H1 (cell line): ENCODE measurements around the gene ALDOC. TPM values are rescaled to one million over a fixed set of nuclear protein-coding genes. Genes with fewer than 3 reads are reported as not detected.

ENCODE experiments used
- CTCF ChIA-PET: fragments of 300-600 bp; sonication (Branson Sonifier 250); formaldehyde crosslinking; loops from one replicate; lab custom pipeline; 2021; ENCODE audit not compliant: partially characterized antibody; lab: Charles Lee
- POLR2A ChIA-PET: fragments of 300-600 bp; sonication (Branson Sonifier 250); formaldehyde crosslinking; loops from one replicate; lab custom pipeline; 2021; ENCODE audit warnings: inconsistent platforms; ENCODE audit not compliant: partially characterized antibody; lab: Charles Lee
- DNase-seq, 2 experiments: peaks; one replicate each; pipeline versions ENCODE4 v3.0.0 to v3.0.0-alpha.2; 2010 to 2022; ENCODE audit warnings: low spot score in 2 of 2, low read depth in 1 of 2, mixed read lengths in 1 of 2
- FAIRE-seq: peaks from 2 replicates; lab custom pipeline; 2011; peaks lifted over from hg19 to GRCh38; lab: Jason Lieb, UNC
- H2AFZ ChIP-seq: 2 replicates; pipeline ENCODE4 v1.8.1; 2012; ENCODE audit warnings: low read length, inconsistent platforms
- H2AK5ac ChIP-seq: 2 replicates; pipeline ENCODE4 v1.6.1; 2013; ENCODE audit warnings: low read depth, low read length
- H2BK120ac ChIP-seq: replicated peaks from 2 replicates; pipeline ENCODE3; 2013; ENCODE audit warnings: low read depth, low read length, inconsistent platforms
- H2BK12ac ChIP-seq: 2 replicates; pipeline ENCODE4 v1.6.1; 2013; ENCODE audit warnings: low read depth, low read length
- H2BK15ac ChIP-seq: 2 replicates; pipeline ENCODE4 v1.6.1; 2013; ENCODE audit warnings: low read length
- H2BK20ac ChIP-seq: 2 replicates; pipeline ENCODE4 v1.6.1; 2013; ENCODE audit warnings: low read length
- H2BK5ac ChIP-seq: 2 replicates; pipeline ENCODE4 v1.6.1; 2013; ENCODE audit warnings: low read depth, low read length
- H3K14ac ChIP-seq: 2 replicates; pipeline ENCODE4 v1.6.1; 2013; ENCODE audit warnings: inconsistent platforms; ENCODE audit not compliant: insufficient read length
- H3K18ac ChIP-seq: 2 replicates; pipeline ENCODE4 v1.6.1; 2013; ENCODE audit warnings: low read length; ENCODE audit errors: extremely low read depth
- H3K23ac ChIP-seq: 2 replicates; pipeline ENCODE4 v1.6.1; 2013; ENCODE audit warnings: inconsistent platforms; ENCODE audit not compliant: insufficient read length
- H3K23me2 ChIP-seq: 2 replicates; pipeline ENCODE4 v1.6.1; 2013; ENCODE audit warnings: low read depth, low read length
- H3K27ac ChIP-seq: 2 replicates; pipeline ENCODE4 v1.6.1; 2011; ENCODE audit warnings: low read depth, low read length, inconsistent platforms
- H3K27me3 ChIP-seq, 4 experiments: replicated peaks in 1 of 4; 1 replicate in 1 of 4; 2 replicates in 3 of 4; pipeline versions ENCODE4 v1.6.1 to v1.8.1; 2011 to 2013; ENCODE audit warnings: low read length in 3 of 4, mild to moderate bottlenecking in 3 of 4, inconsistent platforms in 2 of 4, mixed read lengths in 2 of 4, moderate library complexity in 1 of 4; ENCODE audit not compliant: control insufficient read depth in 3 of 4, insufficient read depth in 3 of 4; ENCODE audit errors: extremely low read depth in 1 of 4
- H3K36me3 ChIP-seq, 4 experiments: 2 replicates each; pipeline versions ENCODE4 v1.6.1 to v1.8.1; 2011 to 2013; ENCODE audit warnings: mild to moderate bottlenecking in 4 of 4, low read length in 3 of 4, moderate library complexity in 2 of 4, control low read depth in 1 of 4, inconsistent platforms in 1 of 4; ENCODE audit not compliant: insufficient read depth in 4 of 4, control insufficient read depth in 2 of 4
- H3K4ac ChIP-seq: replicated peaks from 2 replicates; pipeline ENCODE3; 2013; ENCODE audit warnings: low read length, low read depth, mixed read lengths, inconsistent platforms; ENCODE audit not compliant: insufficient read length
- H3K4me1 ChIP-seq, 4 experiments: replicated peaks in 1 of 4; 1 replicate in 1 of 4; 2 replicates in 3 of 4; pipeline versions ENCODE4 v1.6.1 to v1.8.1; 2011 to 2013; ENCODE audit warnings: low read length in 3 of 4, inconsistent platforms in 2 of 4, mixed read lengths in 1 of 4; ENCODE audit not compliant: insufficient read depth in 4 of 4, control insufficient read depth in 3 of 4
- H3K4me2 ChIP-seq, 2 experiments: 2 replicates each; pipeline versions ENCODE4 v1.6.1 to v1.8.1; 2011 to 2013; ENCODE audit warnings: low read depth in 2 of 2, low read length in 2 of 2, control low read depth in 1 of 2, inconsistent platforms in 1 of 2, mild to moderate bottlenecking in 1 of 2; ENCODE audit not compliant: insufficient read depth in 1 of 2
- H3K4me3 ChIP-seq, 4 experiments: fragments of 200-600, 300-600 bp in 1 of 4; sonication (generic), shearing (Covaris generic), sonication (Bioruptor Twin) in 1 of 4; 2 replicates each; pipeline versions ENCODE4 v1.5.1 to v1.8.1; 2011 to 2016; ENCODE audit warnings: low read length in 4 of 4, low read depth in 3 of 4, control low read depth in 2 of 4, inconsistent platforms in 2 of 4, mild to moderate bottlenecking in 2 of 4, mixed read lengths in 1 of 4, moderate library complexity in 1 of 4; ENCODE audit not compliant: insufficient read depth in 2 of 4; ENCODE audit errors: extremely low read depth in 1 of 4
- H3K56ac ChIP-seq: replicated peaks from 2 replicates; pipeline ENCODE3; 2013; ENCODE audit warnings: low read depth, mild to moderate bottlenecking, mixed read lengths, low read length, inconsistent platforms; ENCODE audit not compliant: insufficient read length
- H3K79me1 ChIP-seq: 2 replicates; pipeline ENCODE4 v1.6.1; 2013; ENCODE audit warnings: low read depth, low read length, control low read depth
- H3K79me2 ChIP-seq, 2 experiments: 2 replicates each; pipeline versions ENCODE4 v1.6.1 to v1.8.1; 2012 to 2013; ENCODE audit warnings: low read length in 2 of 2, mild to moderate bottlenecking in 2 of 2, inconsistent platforms in 1 of 2; ENCODE audit not compliant: insufficient read depth in 2 of 2, control insufficient read depth in 1 of 2
- H3K9ac ChIP-seq, 4 experiments: replicated peaks in 1 of 4; 1 replicate in 1 of 4; 2 replicates in 3 of 4; pipeline versions ENCODE4 v1.6.1 to v1.8.1; 2011 to 2013; ENCODE audit warnings: low read depth in 3 of 4, low read length in 3 of 4, control low read depth in 2 of 4, mild to moderate bottlenecking in 2 of 4, moderate library complexity in 2 of 4, inconsistent platforms in 1 of 4; ENCODE audit errors: extremely low read depth in 1 of 4
- H3K9me3 ChIP-seq, 2 experiments: 2 replicates each; pipeline versions ENCODE4 v1.6.1 to v1.8.1; 2012 to 2013; ENCODE audit warnings: mild to moderate bottlenecking in 2 of 2, moderate library complexity in 2 of 2, control low read depth in 1 of 2, inconsistent platforms in 1 of 2, low read depth in 1 of 2, low read length in 1 of 2, mixed read lengths in 1 of 2; ENCODE audit not compliant: insufficient read depth in 2 of 2
- H4K20me1 ChIP-seq, 2 experiments: replicated peaks in 1 of 2; 2 replicates each; pipeline versions ENCODE3 to v1.8.1; 2011 to 2013; ENCODE audit warnings: inconsistent platforms in 2 of 2, low read length in 2 of 2, mild to moderate bottlenecking in 1 of 2; ENCODE audit not compliant: insufficient read depth in 2 of 2, control insufficient read depth in 1 of 2
- H4K5ac ChIP-seq: 2 replicates; pipeline ENCODE4 v1.6.1; 2013; ENCODE audit warnings: low read length, low read depth, mixed read lengths, inconsistent platforms; ENCODE audit not compliant: insufficient read length
- H4K8ac ChIP-seq: 2 replicates; pipeline ENCODE4 v1.8.0; 2013; ENCODE audit warnings: mild to moderate bottlenecking, moderate library complexity, low read length, inconsistent platforms; ENCODE audit not compliant: insufficient read depth; ENCODE audit errors: extremely low read depth
- H4K91ac ChIP-seq: replicated peaks from 2 replicates; pipeline ENCODE3; 2013; ENCODE audit warnings: low read length, mixed read lengths, inconsistent platforms; ENCODE audit not compliant: insufficient read length
- ATF3 ChIP-seq: IDR thresholded peaks from 2 replicates; pipeline ENCODE4 v1.6.1; 2011; ENCODE audit warnings: low read depth, mild to moderate bottlenecking, low read length; ENCODE audit not compliant: insufficient read depth
- BCL11A ChIP-seq, 2 experiments: IDR thresholded peaks; one replicate each; pipeline ENCODE4 v1.6.1; 2011; ENCODE audit warnings: low read depth in 2 of 2, low read length in 2 of 2, mild to moderate bottlenecking in 2 of 2
- BRCA1 ChIP-seq: IDR thresholded peaks from 2 replicates; pipeline ENCODE4 v1.6.1; 2012; ENCODE audit warnings: low read depth, low read length, improper control_type of control experiment
- CREB1 ChIP-seq: IDR thresholded peaks from 2 replicates; pipeline ENCODE4 v1.6.1; 2012; ENCODE audit warnings: inconsistent platforms
- EZH2 ChIP-seq: fragments of 200-600 bp; sonication (generic); IDR thresholded peaks from 2 replicates; pipeline ENCODE4 v1.7.1; 2012; ENCODE audit warnings: low read depth, mild to moderate bottlenecking, moderate library complexity, low read length, inconsistent platforms; ENCODE audit not compliant: severe bottlenecking
- FOSL1 ChIP-seq: IDR thresholded peaks from 2 replicates; pipeline ENCODE4 v1.6.1; 2011; ENCODE audit warnings: mild to moderate bottlenecking, low read depth, low read length, moderate library complexity; ENCODE audit not compliant: insufficient read depth
- JUN ChIP-seq: IDR thresholded peaks from 2 replicates; pipeline ENCODE4 v1.6.1; 2011; ENCODE audit warnings: low read depth, mild to moderate bottlenecking, improper control_type of control experiment, low read length
- KDM5A ChIP-seq: fragments of 200-600 bp; IDR thresholded peaks from 2 replicates; pipeline ENCODE4 v1.7.1; 2012; ENCODE audit warnings: mild to moderate bottlenecking, low read length, inconsistent platforms, mixed read lengths
- MAFK ChIP-seq: IDR thresholded peaks from 2 replicates; pipeline ENCODE4 v1.6.1; 2012; ENCODE audit warnings: low read depth, mild to moderate bottlenecking, improper control_type of control experiment, low read length
- NANOG ChIP-seq: IDR thresholded peaks from 2 replicates; pipeline ENCODE4 v1.6.1; 2011; ENCODE audit warnings: low read length, low read depth, mild to moderate bottlenecking, inconsistent platforms; ENCODE audit not compliant: insufficient read depth, poor library complexity, severe bottlenecking
- RFX5 ChIP-seq: IDR thresholded peaks from 2 replicates; pipeline ENCODE4 v1.6.1; 2011; ENCODE audit warnings: low read depth, low read length, improper control_type of control experiment, borderline replicate concordance
- SP2 ChIP-seq: IDR thresholded peaks from 2 replicates; pipeline ENCODE4 v1.6.1; 2012; ENCODE audit warnings: mild to moderate bottlenecking, low read length, inconsistent platforms
- SP4 ChIP-seq: IDR thresholded peaks from 2 replicates; pipeline ENCODE4 v1.6.1; 2012; ENCODE audit warnings: low read length, inconsistent platforms
- TBP ChIP-seq: IDR thresholded peaks from 2 replicates; pipeline ENCODE4 v1.6.1; 2011; ENCODE audit warnings: low read depth, low read length, improper control_type of control experiment
- WGBS, 2 experiments: shearing (Covaris generic) in 1 of 2; methylation state at CpG; one replicate each; pipeline versions ENCODE4 v1.1.6 to v1.1.7; 2013 to 2015; ENCODE audit warnings: low lambda C conversion rate in 2 of 2, mixed read lengths in 2 of 2, inconsistent platforms in 1 of 2, low coverage in 1 of 2, missing lambda C conversion rate in 1 of 2; ENCODE audit not compliant: insufficient replicate concordance in 2 of 2, insufficient coverage in 1 of 2, insufficient read length in 1 of 2; ENCODE audit errors: extremely low coverage in 1 of 2, missing lambda C conversion rate in 1 of 2; 5-methylcytosine and 5-hydroxymethylcytosine counted together
- polyA plus RNA-seq, 7 experiments: library from polyadenylated mRNA; depleted of rRNA in 3 of 7; stranded (reverse) in 5 of 7; unstranded in 2 of 7; fragments of >200 nt in 5 of 7; fragments of 200-250 nt in 2 of 7; gene quantifications; 1 replicate in 5 of 7; 2 replicates in 1 of 7; 4 replicates in 1 of 7; pipeline versions ENCODE4 v1.2.1 to v1.2.3, GENCODE V29; 2011 to 2013; ENCODE audit warnings: missing spikeins in 2 of 7, mixed read lengths in 2 of 7
- total RNA-seq: library from RNA; stranded (reverse); fragmentation: NEBNext Ultra II Directional; extraction: Animal tissue kit (Norgen Biotek cat#: 25700); gene quantifications from 2 replicates; pipeline ENCODE4 v1.2.1, GENCODE V29; 2021

Gene ALDOC
- total and polyA plus RNA-seq, 2 of the 8 experiments (the other 6 are each of a cell fraction or from before 2014, with no cell fraction given), result 51.6 to 103 TPM

- H3K4ac ChIP-seq, result no peak overlapping the region
- no peak overlapping the region for H3K4me2 ChIP-seq
- no peak overlapping the region for H2BK20ac ChIP-seq
- no peak overlapping the region for H4K91ac ChIP-seq
- 89% methylated on average over 2 of the region's 2 CpGs; no CpG with 5 or more reads in 1 of the 2 experiments for WGBS, 2 experiments
- H3K36me3 ChIP-seq, result peaks cover 51 to 90% (median 75%) of the 10 kb centered on the region in 4 experiments
- no peak overlapping the region for H3K23ac ChIP-seq
- H4K8ac ChIP-seq, result no peak overlapping the region
- FAIRE-seq (no peak), DNase-seq (no peak)
- H3K4me1 ChIP-seq, result peaks cover 0 to under 1% (median 0%) of the 10 kb centered on the region in 4 experiments; a peak in 2 of 7 replicates
- H4K5ac ChIP-seq, result no peak overlapping the region
- no peak overlapping the region for H2BK120ac ChIP-seq
- POLR2A ChIA-PET, result interaction anchor here (1.0 to 1.8 kb wide), 2 partner anchors 10 to 138 kb away, joined by 3 to 4 read pairs; no protein-coding TSS in a partner anchor
- no peak overlapping the region for H2BK15ac ChIP-seq
- H3K27ac ChIP-seq, result no peak overlapping the region
- no peaks in the 10 kb centered on the region for H3K79me2 ChIP-seq
- no peak overlapping the region for H3K14ac ChIP-seq
- H3K4me3 ChIP-seq, result no peak overlapping the region
- H2BK5ac ChIP-seq, result no peak overlapping the region
- no peaks in the 10 kb centered on the region for H3K27me3 ChIP-seq
- H4K20me1 ChIP-seq, result peaks cover 1 to 2% of the 10 kb centered on the region in 2 experiments
- no peaks in the 10 kb centered on the region for H3K79me1 ChIP-seq
- no peaks in the 10 kb centered on the region; the same call in 1 of the 2 replicates for H3K23me2 ChIP-seq
- CTCF ChIA-PET, result interaction anchor here (0.8 to 1.7 kb wide), 2 partner anchors 30 to 33 kb away, joined by 3 to 5 read pairs; no protein-coding TSS in a partner anchor
- no peak overlapping the region for H3K56ac ChIP-seq
- H2BK12ac ChIP-seq, result no peak overlapping the region
- H3K9me3 ChIP-seq, result no peaks in the 10 kb centered on the region
- H2AK5ac ChIP-seq, result no peak overlapping the region
- H3K18ac ChIP-seq, result no peak overlapping the region
- H3K9ac ChIP-seq, result no peak overlapping the region
- H2AFZ ChIP-seq, result no peak overlapping the region
- TF ChIP-seq EZH2, result no peak
- TF ChIP-seq CREB1, result no peak
- TF ChIP-seq SP2, result no peak
- no peak for TF ChIP-seq BCL11A (IDR thresholded peaks at IDR 0.05; ENCODE audit: low read depth in 2 of 2, low read length in 2 of 2)
- no peak for TF ChIP-seq BRCA1
- no peak for TF ChIP-seq FOSL1
- no peak for TF ChIP-seq NANOG
- no peak for TF ChIP-seq SP4
- no peak for TF ChIP-seq MAFK
- no peak for TF ChIP-seq TBP
- no peak for TF ChIP-seq ATF3
- TF ChIP-seq JUN, result no peak
- no peak for TF ChIP-seq KDM5A
- TF ChIP-seq RFX5, result no peak
These were observed 5.8 kb upstream of the ALDOC start for GRCh38 chr17:28582513-28582912.
